CD14-positive monocyte (primary cell): ENCODE data around the gene CDKN1B. TPM values are rescaled to one million over a fixed set of nuclear protein-coding genes. Genes with fewer than 3 reads are reported as not detected.

ENCODE experiments used
- DNase-seq, 3 donors: peaks; one replicate each; pipeline ENCODE4 v3.0.0-alpha.2; 2011 to 2022
- H2AFZ ChIP-seq: 2 replicates; pipeline ENCODE4 v1.6.0; 2012; ENCODE audit warnings: mild to moderate bottlenecking, low read depth, low read length, inconsistent platforms; ENCODE audit not compliant: insufficient read depth, poor library complexity, severe bottlenecking
- H3K27ac ChIP-seq, 2 donors: 1 replicate in 1 of 2; 2 replicates in 1 of 2; pipeline ENCODE4 v1.5.1; 2012 to 2013; ENCODE audit warnings: low read length in 2 of 2, control low read depth in 1 of 2, inconsistent platforms in 1 of 2, low read depth in 1 of 2, mild to moderate bottlenecking in 1 of 2
- H3K27me3 ChIP-seq, 2 donors: one replicate each; pipeline versions ENCODE4 v1.6.0 to v1.6.1; 2011 to 2013; ENCODE audit warnings: low read length in 2 of 2; ENCODE audit not compliant: control insufficient read depth in 2 of 2, insufficient read depth in 2 of 2
- H3K36me3 ChIP-seq, 2 donors: replicated peaks in 1 of 2; 1 replicate in 1 of 2; 2 replicates in 1 of 2; pipeline versions ENCODE4 v1.5.1 to v1.6.1; 2012 to 2013; ENCODE audit warnings: low read length in 2 of 2, control low read depth in 1 of 2, inconsistent platforms in 1 of 2, mild to moderate bottlenecking in 1 of 2; ENCODE audit not compliant: insufficient read depth in 2 of 2, control insufficient read depth in 1 of 2
- H3K4me1 ChIP-seq, 2 donors: 1 replicate in 1 of 2; 2 replicates in 1 of 2; pipeline versions ENCODE4 v1.5.1 to v1.6.1; 2012 to 2013; ENCODE audit warnings: low read length in 2 of 2, control low read depth in 1 of 2, inconsistent platforms in 1 of 2, mild to moderate bottlenecking in 1 of 2, moderate library complexity in 1 of 2; ENCODE audit not compliant: insufficient read depth in 2 of 2, control insufficient read depth in 1 of 2
- H3K4me2 ChIP-seq: replicated peaks from 2 replicates; pipeline ENCODE3; 2012; ENCODE audit warnings: low read length, moderate library complexity, mild to moderate bottlenecking; ENCODE audit not compliant: poor library complexity, severe bottlenecking; ENCODE audit errors: extremely low read depth
- H3K4me3 ChIP-seq, 3 experiments: fragments of 200-600 bp in 1 of 3; sonication (generic) in 1 of 3; replicated peaks in 1 of 3; 1 replicate in 2 of 3; 2 replicates in 1 of 3; pipeline ENCODE4 v1.5.1; 2011 to 2013; ENCODE audit warnings: low read length in 3 of 3, mild to moderate bottlenecking in 3 of 3, control low read depth in 2 of 3, low read depth in 2 of 3, inconsistent platforms in 1 of 3, moderate library complexity in 1 of 3
- H3K79me2 ChIP-seq: 2 replicates; pipeline ENCODE4 v1.6.0; 2012; ENCODE audit warnings: mild to moderate bottlenecking, control low read depth, inconsistent platforms, low read length, moderate library complexity; ENCODE audit not compliant: insufficient read depth
- H3K9ac ChIP-seq: 2 replicates; pipeline ENCODE4 v1.6.0; 2017; ENCODE audit warnings: low read length, mild to moderate bottlenecking; ENCODE audit not compliant: insufficient read depth, poor library complexity, severe bottlenecking
- H3K9me3 ChIP-seq, 2 donors: replicated peaks in 1 of 2; 1 replicate in 1 of 2; 2 replicates in 1 of 2; pipeline versions ENCODE4 v1.5.1 to v1.6.1; 2012 to 2013; ENCODE audit warnings: low read length in 2 of 2, control low read depth in 1 of 2; ENCODE audit not compliant: control insufficient read depth in 1 of 2, insufficient read depth in 1 of 2
- H4K20me1 ChIP-seq: 2 replicates; pipeline ENCODE4 v1.6.0; 2012; ENCODE audit warnings: mild to moderate bottlenecking, low read length, control low read depth, moderate library complexity; ENCODE audit not compliant: insufficient read depth
- H3K27ac Mint-ChIP-seq, 7 donors: one replicate each; pipeline ENCODE4 v1.8.0; 2020; ENCODE audit warnings: mild to moderate bottlenecking in 7 of 7, mixed read lengths in 7 of 7, moderate library complexity in 6 of 7, inconsistent platforms in 2 of 7
- H3K27me3 Mint-ChIP-seq, 3 donors: one replicate each; pipeline ENCODE4 v1.8.0; 2021 to 2022; ENCODE audit warnings: low read depth in 3 of 3, mild to moderate bottlenecking in 3 of 3, mixed read lengths in 3 of 3, moderate library complexity in 3 of 3, inconsistent platforms in 1 of 3
- H3K36me3 Mint-ChIP-seq, 2 donors: one replicate each; pipeline ENCODE4 v1.8.0; 2020; ENCODE audit warnings: mixed read lengths in 2 of 2, inconsistent platforms in 1 of 2, mild to moderate bottlenecking in 1 of 2
- H3K4me1 Mint-ChIP-seq: one replicate; pipeline ENCODE4 v1.8.0; 2020; ENCODE audit warnings: mild to moderate bottlenecking, mixed read lengths
- H3K4me3 Mint-ChIP-seq, 2 donors: one replicate each; pipeline ENCODE4 v1.8.0; 2020; ENCODE audit warnings: mild to moderate bottlenecking in 2 of 2, mixed read lengths in 2 of 2, moderate library complexity in 1 of 2
- H3K9me3 Mint-ChIP-seq, 7 donors: one replicate each; pipeline ENCODE4 v1.8.0; 2020 to 2022; ENCODE audit warnings: mixed read lengths in 7 of 7, mild to moderate bottlenecking in 6 of 7, moderate library complexity in 6 of 7, inconsistent platforms in 2 of 7
- WGBS: methylation state at CpG from one replicate; pipeline ENCODE4 v1.1.5; 2013; ENCODE audit warnings: missing lambda C conversion rate; ENCODE audit not compliant: insufficient coverage; 5-methylcytosine and 5-hydroxymethylcytosine counted together
- intact Hi-C, 2 donors: fragments of 100-400 bp; cut with micrococcal nuclease; formaldehyde crosslinking; loops; one replicate each; pipeline versions ENCODE4 v1.15.0 to v1.15.1; 2023
- polyA plus RNA-seq, 3 donors: library from polyadenylated mRNA; depleted of rRNA in 1 of 3; unstranded in 2 of 3; stranded (reverse) in 1 of 3; fragments of 300-500 nt in 2 of 3; fragments of >200 nt in 1 of 3; fragmentation: Illumina TruSeq in 2 of 3; gene quantifications; 1 replicate in 2 of 3; 2 replicates in 1 of 3; pipeline ENCODE4 v1.2.3, GENCODE V29; 2012 to 2021
- TF ChIP-seq, protein P1 (sequence below): fragments of 200-600 bp; IDR thresholded peaks from one replicate; pipeline ENCODE4 v1.8.0; 2022; ENCODE audit warnings: antibody characterized with exemption, mild to moderate bottlenecking

Gene CDKN1B
- polyA plus RNA-seq, 3 donors = 9.2 to 98.1 (median 9.5) TPM

DNA sequence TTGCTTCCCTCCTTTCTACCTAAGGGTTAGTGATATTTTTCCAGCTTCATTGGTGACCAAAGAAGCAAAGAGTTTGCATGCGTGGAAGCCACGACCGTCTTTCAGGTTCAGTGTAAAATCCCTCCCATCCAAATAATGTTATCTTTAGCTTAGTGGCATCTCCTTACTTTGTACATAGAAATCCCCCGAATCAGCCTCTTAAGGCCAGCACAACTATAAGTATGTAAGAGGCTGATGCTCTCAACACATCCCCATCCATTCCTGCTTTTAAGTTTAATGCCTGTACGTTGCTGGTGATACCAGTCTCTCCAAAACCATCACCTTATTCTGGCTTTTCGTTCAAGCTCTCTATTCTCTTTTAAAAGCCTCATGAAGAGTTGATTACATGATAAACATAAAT lies 14.6 kb downstream of the CDKN1B start:
- Mint-ChIP-seq H3K9me3 (no peaks in the 10 kb centered on the region), H3K4me1 (peaks cover 27% of the 10 kb centered on the region), H3K4me3 (no peak overlapping the region), H3K27ac (no peak overlapping the region), H3K27me3 (no peaks in the 10 kb centered on the region), H3K36me3 (peaks cover 6 to 11% of the 10 kb centered on the region in 2 donors)
- no peaks in the 10 kb centered on the region for H3K27me3 ChIP-seq
- no peak overlapping the region for H3K27ac ChIP-seq
- TF ChIP-seq, protein P1, sequence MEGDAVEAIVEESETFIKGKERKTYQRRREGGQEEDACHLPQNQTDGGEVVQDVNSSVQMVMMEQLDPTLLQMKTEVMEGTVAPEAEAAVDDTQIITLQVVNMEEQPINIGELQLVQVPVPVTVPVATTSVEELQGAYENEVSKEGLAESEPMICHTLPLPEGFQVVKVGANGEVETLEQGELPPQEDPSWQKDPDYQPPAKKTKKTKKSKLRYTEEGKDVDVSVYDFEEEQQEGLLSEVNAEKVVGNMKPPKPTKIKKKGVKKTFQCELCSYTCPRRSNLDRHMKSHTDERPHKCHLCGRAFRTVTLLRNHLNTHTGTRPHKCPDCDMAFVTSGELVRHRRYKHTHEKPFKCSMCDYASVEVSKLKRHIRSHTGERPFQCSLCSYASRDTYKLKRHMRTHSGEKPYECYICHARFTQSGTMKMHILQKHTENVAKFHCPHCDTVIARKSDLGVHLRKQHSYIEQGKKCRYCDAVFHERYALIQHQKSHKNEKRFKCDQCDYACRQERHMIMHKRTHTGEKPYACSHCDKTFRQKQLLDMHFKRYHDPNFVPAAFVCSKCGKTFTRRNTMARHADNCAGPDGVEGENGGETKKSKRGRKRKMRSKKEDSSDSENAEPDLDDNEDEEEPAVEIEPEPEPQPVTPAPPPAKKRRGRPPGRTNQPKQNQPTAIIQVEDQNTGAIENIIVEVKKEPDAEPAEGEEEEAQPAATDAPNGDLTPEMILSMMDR = no peak
- H3K4me1 ChIP-seq = peaks cover 6 to 15% of the 10 kb centered on the region in 2 donors
- no peaks in the 10 kb centered on the region for H4K20me1 ChIP-seq
- no peak overlapping the region for H3K4me3 ChIP-seq
- intact Hi-C loops = no loop called here
- H3K36me3 ChIP-seq = peaks cover 0 to 7% of the 10 kb centered on the region in 2 donors
- H3K9me3 ChIP-seq = no peaks in the 10 kb centered on the region
- no peak overlapping the region for H2AFZ ChIP-seq
- H3K79me2 ChIP-seq = peaks cover 92% of the 10 kb centered on the region
- no peak overlapping the region for H3K4me2 ChIP-seq
- no peak overlapping the region for H3K9ac ChIP-seq
- no CpG with 5 or more reads among the region's 6 CpGs for WGBS
- DNase-seq = no peak

DNA sequence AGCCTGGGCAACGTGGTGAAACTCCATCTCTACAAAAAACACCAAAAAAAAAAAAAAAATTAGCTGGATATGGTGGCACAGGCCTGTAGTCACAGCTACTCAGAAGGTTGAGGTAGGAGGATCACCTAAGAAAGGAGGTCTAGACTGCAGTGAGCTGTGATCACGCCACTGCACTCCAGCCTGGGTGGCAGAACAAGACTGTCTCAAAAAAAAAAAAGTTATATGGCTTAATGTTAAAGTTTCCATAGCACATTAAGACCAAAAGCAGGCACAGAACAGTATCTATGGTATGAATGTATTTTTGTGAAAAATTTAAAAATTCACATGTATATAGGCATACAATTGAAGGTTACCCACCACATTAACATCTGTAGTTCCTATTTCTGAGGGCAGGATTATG lies 15.9 kb downstream of the CDKN1B start:
- Mint-ChIP-seq H3K27ac (peak overlapping the region in 2 of 7 donors; percentile 60 to 74), H3K4me3 (no peak overlapping the region), H3K36me3 (peaks cover 5 to 9% of the 10 kb centered on the region in 2 donors), H3K4me1 (peaks cover 26% of the 10 kb centered on the region), H3K27me3 (no peaks in the 10 kb centered on the region), H3K9me3 (no peaks in the 10 kb centered on the region)
- H3K27ac ChIP-seq = no peak overlapping the region
- H3K27me3 ChIP-seq = no peaks in the 10 kb centered on the region
- no CpG with 5 or more reads among the region's 2 CpGs for WGBS
- no peak for DNase-seq
- TF ChIP-seq, protein P1 = no peak
- no peak overlapping the region for H3K4me3 ChIP-seq
- H3K9ac ChIP-seq = no peak overlapping the region
- H3K9me3 ChIP-seq = no peaks in the 10 kb centered on the region
- no peak overlapping the region for H2AFZ ChIP-seq
- H4K20me1 ChIP-seq = no peaks in the 10 kb centered on the region
- peaks cover 6 to 12% of the 10 kb centered on the region in 2 donors for H3K4me1 ChIP-seq
- H3K79me2 ChIP-seq = peaks cover 90% of the 10 kb centered on the region
- intact Hi-C loops = no loop called here
- H3K4me2 ChIP-seq = no peak overlapping the region
- H3K36me3 ChIP-seq = peaks cover 0 to 7% of the 10 kb centered on the region in 2 donors
